Psoas muscle (tissue), 8 donors: ENCODE results near the gene SCML2. TPM values are rescaled to one million over a fixed set of nuclear protein-coding genes. Genes with fewer than 3 reads are reported as not detected.

Source experiments
- ATAC-seq, 4 donors: fragments of 200-7000 bp; cut with Tn5 transposase; one replicate each; pipeline ENCODE4 v1.9.1; 2020; ENCODE audit warnings: moderate library complexity in 3 of 4, mild to moderate bottlenecking in 2 of 4
- DNase-seq, 2 donors: peaks; one replicate each; pipeline ENCODE4 v3.0.0-alpha.2; 2020
- H3K27ac ChIP-seq: fragments of 200-600 bp; one replicate; pipeline ENCODE4 v1.8.0; 2022
- H3K27me3 ChIP-seq, 3 donors: fragments of 200-600 bp in 1 of 3; one replicate each; pipeline versions ENCODE4 v1.6.1 to v1.8.0; 2013 to 2022; ENCODE audit warnings: low read length in 2 of 3, mild to moderate bottlenecking in 2 of 3, moderate library complexity in 1 of 3; ENCODE audit not compliant: insufficient read depth in 3 of 3
- H3K36me3 ChIP-seq, 2 donors: fragments of 200-600 bp in 1 of 2; one replicate each; pipeline versions ENCODE4 v1.6.1 to v1.8.0; 2013 to 2022; ENCODE audit warnings: low read depth in 1 of 2, mild to moderate bottlenecking in 1 of 2, moderate library complexity in 1 of 2; ENCODE audit not compliant: insufficient read depth in 1 of 2
- H3K4me1 ChIP-seq: fragments of 200-600 bp; one replicate; pipeline ENCODE4 v1.8.0; 2022
- H3K4me3 ChIP-seq: fragments of 200-600 bp; one replicate; pipeline ENCODE4 v1.8.0; 2022; ENCODE audit warnings: mild to moderate bottlenecking
- H3K9me3 ChIP-seq: fragments of 200-600 bp; one replicate; pipeline ENCODE4 v1.8.0; 2022
- WGBS, 3 donors: extraction: QIAGEN DNeasy Blood & Tissue Kit; methylation state at CpG; one replicate each; pipeline versions ENCODE4 v1.1.6 to v1.1.7; 2013; 5-methylcytosine and 5-hydroxymethylcytosine counted together
- intact Hi-C, 2 donors: fragments of 100-400 bp; cut with DNase I; formaldehyde crosslinking; loops; one replicate each; pipeline versions ENCODE4 v1.11.0 to v1.14.2; 2022
- polyA plus RNA-seq, 3 donors: library from polyadenylated mRNA; stranded (reverse); fragments of 200-250 nt; gene quantifications; one replicate each; pipeline ENCODE4 v1.2.3, GENCODE V29; 2013
- total RNA-seq, 4 donors: library from RNA; stranded (reverse); fragmentation: NEBNext Ultra II Directional in 2 of 4; extraction: Animal tissue kit (Norgen Biotek cat#: 25700) in 2 of 4; gene quantifications; one replicate each; pipeline versions ENCODE4 v1.2.1 to v1.2.4, GENCODE V29; 2021 to 2023
- TF ChIP-seq, protein P1 (sequence below): fragments of 200-600 bp; IDR thresholded peaks from one replicate; pipeline ENCODE4 v1.8.0; 2022; ENCODE audit warnings: antibody characterized with exemption
- donor health status: healthy with polysubstance abuse.
- donor health status: DM: no; HTN: no; CAD: no; lungs with moderate emphysema.
- donor health status: Bipolar disorder and iron deficiency.
- donor health status: healthy.
- donor health status: DM: yes; HTN: yes; CAD: no.
- donor health status: DM: no; HTN: no; CAD: no.
- donor health status: DM: no; HTN: no; CAD: no.
- donor health status: DM: yes; HTN: yes; CAD: no.

The SCML2 gene
- total and polyA plus RNA-seq, 7 donors: 1.1 to 3.0 (median 1.6) TPM

DNA sequence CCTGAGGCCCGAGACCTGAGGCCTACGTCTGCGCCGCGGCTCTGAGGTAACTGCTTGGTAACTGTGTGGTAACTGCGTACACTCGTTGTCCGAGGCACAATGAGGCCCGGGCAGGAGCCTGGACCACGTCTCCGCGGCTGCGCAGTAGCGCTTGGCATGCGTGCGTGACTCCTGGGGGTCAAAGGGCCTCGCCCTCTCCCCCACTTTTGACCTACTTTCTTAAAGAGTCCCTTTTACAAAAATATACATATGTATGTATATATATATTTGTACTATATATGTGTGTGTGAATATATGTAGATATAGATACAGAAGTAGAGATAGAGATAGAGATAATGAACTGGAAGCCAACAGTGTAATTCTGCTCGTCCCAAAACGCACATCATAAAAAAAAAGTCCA is 133.7 kb downstream of the SCML2 start, which contains the start of gene BEND2:
Gene BEND2 (minus strand): TSS at position 101 of the 400 bp plus-strand sequence. CDS start 136 bp downstream, outside the sequence.
- H3K4me1 ChIP-seq: no peaks in the 10 kb centered on the region
- ATAC-seq: no peak
- intact Hi-C loops: no loop called here
- H3K27ac ChIP-seq: no peak within 1 kb of the TSS
- no peaks in the 10 kb centered on the region for H3K36me3 ChIP-seq
- no peaks in the 10 kb centered on the region for H3K27me3 ChIP-seq
- H3K9me3 ChIP-seq: peaks cover 7% of the 10 kb centered on the region
- no peak for DNase-seq
- 95 to 96% (median 95%) methylated on average over 19 of the region's 19 CpGs for WGBS, 3 donors
- no peak within 1 kb of the TSS for H3K4me3 ChIP-seq
- TF ChIP-seq, protein P1, sequence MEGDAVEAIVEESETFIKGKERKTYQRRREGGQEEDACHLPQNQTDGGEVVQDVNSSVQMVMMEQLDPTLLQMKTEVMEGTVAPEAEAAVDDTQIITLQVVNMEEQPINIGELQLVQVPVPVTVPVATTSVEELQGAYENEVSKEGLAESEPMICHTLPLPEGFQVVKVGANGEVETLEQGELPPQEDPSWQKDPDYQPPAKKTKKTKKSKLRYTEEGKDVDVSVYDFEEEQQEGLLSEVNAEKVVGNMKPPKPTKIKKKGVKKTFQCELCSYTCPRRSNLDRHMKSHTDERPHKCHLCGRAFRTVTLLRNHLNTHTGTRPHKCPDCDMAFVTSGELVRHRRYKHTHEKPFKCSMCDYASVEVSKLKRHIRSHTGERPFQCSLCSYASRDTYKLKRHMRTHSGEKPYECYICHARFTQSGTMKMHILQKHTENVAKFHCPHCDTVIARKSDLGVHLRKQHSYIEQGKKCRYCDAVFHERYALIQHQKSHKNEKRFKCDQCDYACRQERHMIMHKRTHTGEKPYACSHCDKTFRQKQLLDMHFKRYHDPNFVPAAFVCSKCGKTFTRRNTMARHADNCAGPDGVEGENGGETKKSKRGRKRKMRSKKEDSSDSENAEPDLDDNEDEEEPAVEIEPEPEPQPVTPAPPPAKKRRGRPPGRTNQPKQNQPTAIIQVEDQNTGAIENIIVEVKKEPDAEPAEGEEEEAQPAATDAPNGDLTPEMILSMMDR: no peak

DNA sequence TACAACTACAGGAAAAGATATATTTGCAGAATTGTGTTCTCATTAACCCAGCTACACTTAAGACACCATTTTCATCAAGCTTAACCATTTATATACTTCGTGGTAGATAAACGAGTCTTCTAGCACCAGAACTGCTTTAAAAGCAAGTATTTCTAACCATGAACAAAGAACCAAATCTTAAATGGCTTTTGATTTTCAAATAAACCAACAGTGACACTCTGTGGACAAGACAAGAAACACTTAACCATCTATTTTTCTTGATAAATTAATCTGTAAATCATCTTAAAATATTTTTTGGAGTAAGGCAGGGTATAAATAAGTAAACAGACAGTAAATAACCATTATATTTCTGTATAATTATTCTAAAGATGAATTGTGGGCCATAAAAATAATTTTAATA is 144.0 kb downstream of the SCML2 start:
- Histone ChIP-seq H3K27me3 (no peaks in the 10 kb centered on the region), H3K4me1 (no peaks in the 10 kb centered on the region), H3K36me3 (no peaks in the 10 kb centered on the region), H3K9me3 (no peaks in the 10 kb centered on the region), H3K4me3 (no peak overlapping the region), H3K27ac (no peak overlapping the region)
- DNase-seq (no peak), ATAC-seq (no peak)
- WGBS, 3 donors: 10 to 31% (median 17%) methylated on average over 2 of the region's 2 CpGs
- intact Hi-C loops: no loop called here
- TF ChIP-seq, protein P1: no peak

DNA sequence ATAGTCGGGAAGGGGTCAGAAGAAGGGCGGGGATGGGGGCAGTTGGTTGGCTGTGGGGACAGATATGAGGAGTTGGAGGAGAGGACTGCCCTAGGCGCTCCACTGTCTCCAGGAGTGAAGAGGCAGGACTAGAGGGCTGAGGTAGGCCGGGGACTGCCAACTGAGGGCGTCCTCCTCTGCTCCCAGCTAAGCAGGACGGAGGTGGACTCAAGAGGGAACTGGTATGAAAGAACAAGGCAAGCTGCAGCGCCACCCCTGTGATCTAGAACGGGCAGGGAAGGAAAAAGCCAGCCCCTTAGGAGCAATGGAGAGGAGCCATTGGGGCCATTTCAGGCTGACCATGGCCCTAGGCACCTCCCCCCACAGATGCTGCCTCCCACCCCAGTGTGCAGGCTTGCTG is 147.8 kb downstream of the SCML2 start:
- Histone ChIP-seq H3K4me3 (no peak overlapping the region), H3K4me1 (no peaks in the 10 kb centered on the region), H3K9me3 (no peaks in the 10 kb centered on the region), H3K36me3 (no peaks in the 10 kb centered on the region), H3K27me3 (peaks cover 0 to 3% (median 0%) of the 10 kb centered on the region in 3 donors), H3K27ac (no peak overlapping the region)
- no peak for DNase-seq
- no peak for ATAC-seq
- WGBS, 3 donors: 65 to 85% (median 83%) methylated on average over 5 to 8 of the region's 8 CpGs
- intact Hi-C loops: loop anchor here in 1 of 2 donors (10.0 kb wide), 1 partner anchor 412 kb away; no protein-coding TSS in a partner anchor
- TF ChIP-seq, protein P1: no peak

DNA sequence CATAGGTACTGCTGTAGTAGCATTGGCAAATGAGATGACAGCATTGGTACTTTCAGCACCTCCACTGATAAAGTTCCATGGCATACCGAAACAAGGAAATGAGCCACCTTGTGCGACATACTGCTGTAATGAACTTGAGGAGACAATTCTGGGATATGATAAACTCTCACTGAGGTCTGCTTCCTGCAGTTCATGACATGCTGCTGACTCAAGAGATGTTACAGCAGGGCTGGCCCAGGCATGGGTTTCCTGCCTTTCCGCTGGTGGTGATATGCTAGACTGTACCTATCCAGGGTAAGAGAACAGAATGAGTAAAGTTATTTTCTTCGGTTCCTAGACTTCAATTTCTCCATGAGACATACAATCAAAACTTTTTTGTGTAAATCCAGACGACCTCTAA is 150.9 kb downstream of the SCML2 start:
- DNase-seq: no peak
- intact Hi-C loops: loop anchor here in 1 of 2 donors (10.0 kb wide), 1 partner anchor 409 kb away; no protein-coding TSS in a partner anchor
- Histone ChIP-seq H3K36me3 (no peaks in the 10 kb centered on the region), H3K27me3 (peaks cover 0 to 3% (median 0%) of the 10 kb centered on the region in 3 donors), H3K4me3 (no peak overlapping the region), H3K27ac (no peak overlapping the region), H3K4me1 (no peaks in the 10 kb centered on the region), H3K9me3 (no peaks in the 10 kb centered on the region)
- 69 to 84% (median 79%) methylated on average over 5 of the region's 5 CpGs for WGBS, 3 donors
- ATAC-seq: no peak
- TF ChIP-seq, protein P1: no peak

DNA sequence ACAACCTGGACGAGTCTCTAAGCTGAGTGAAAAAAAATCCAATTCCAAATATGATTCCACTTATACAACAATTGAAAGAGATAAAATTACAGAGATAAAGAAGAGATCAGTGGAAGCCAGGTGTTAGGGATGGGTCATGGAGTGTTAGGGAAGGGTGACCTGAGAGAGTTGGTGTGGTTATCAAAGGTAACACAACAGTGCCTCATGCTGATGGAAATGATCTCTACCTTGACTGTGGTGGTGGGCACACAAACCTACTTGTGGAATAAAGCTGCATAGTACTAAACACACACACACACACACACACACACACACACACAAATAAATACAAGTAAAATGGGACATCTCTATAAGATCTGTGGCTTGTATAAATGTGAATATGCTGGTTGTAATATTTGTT is 159.8 kb downstream of the SCML2 start:
- Histone ChIP-seq H3K4me3 (no peak overlapping the region), H3K36me3 (no peaks in the 10 kb centered on the region), H3K4me1 (no peaks in the 10 kb centered on the region), H3K27me3 (no peaks in the 10 kb centered on the region), H3K9me3 (no peaks in the 10 kb centered on the region), H3K27ac (no peak overlapping the region)
- WGBS, 3 donors: 24 to 50% (median 38%) methylated on average over 1 of the region's 1 CpG
- TF ChIP-seq, protein P1: no peak
- ATAC-seq: no peak
- no peak for DNase-seq
- intact Hi-C loops: no loop called here
